Neural cell (in vitro differentiated cells): Measurements from ENCODE around the gene TSPAN9. TPM values are rescaled to one million over a fixed set of nuclear protein-coding genes. Genes with fewer than 3 reads are reported as not detected.

Experiments used
- H2AFZ ChIP-seq: fragments of 200-600, 300-800 bp; sonication (generic), shearing (Covaris generic); 2 replicates; pipeline ENCODE4 v1.6.0; 2014; ENCODE audit warnings: low read depth, mild to moderate bottlenecking, antibody characterized with exemption, low read length, moderate library complexity
- H3F3A ChIP-seq: fragments of 200-600 bp; shearing (Covaris generic); 2 replicates; pipeline ENCODE4 v1.6.1; 2016; ENCODE audit warnings: mild to moderate bottlenecking, moderate library complexity, mixed read lengths, antibody characterized with exemption, low read length; ENCODE audit not compliant: insufficient read depth, poor library complexity, severe bottlenecking
- H3K27ac ChIP-seq: fragments of 200-600, 300-800 bp; sonication (generic), shearing (Covaris generic); 2 replicates; pipeline ENCODE4 v1.5.1; 2014; ENCODE audit warnings: mild to moderate bottlenecking, low read length, moderate library complexity
- H3K27me3 ChIP-seq: fragments of 300-800, 200-600 bp; sonication (generic), shearing (Covaris generic); 2 replicates; pipeline ENCODE4 v1.6.0; 2014; ENCODE audit warnings: mild to moderate bottlenecking, low read depth, low read length, moderate library complexity; ENCODE audit not compliant: insufficient read depth
- H3K36me3 ChIP-seq: fragments of 300-800, 200-600 bp; sonication (generic), shearing (Covaris generic); 2 replicates; pipeline ENCODE4 v1.5.1; 2014; ENCODE audit warnings: mild to moderate bottlenecking, antibody characterized with exemption, low read length, moderate library complexity; ENCODE audit not compliant: insufficient read depth
- H3K4me2 ChIP-seq: fragments of 300-800, 200-600 bp; sonication (generic), shearing (Covaris generic); 2 replicates; pipeline ENCODE4 v1.6.0; 2014; ENCODE audit warnings: mild to moderate bottlenecking, low read length
- H3K4me3 ChIP-seq: fragments of 300-800, 200-600 bp; sonication (generic), shearing (Covaris generic); 2 replicates; pipeline ENCODE4 v1.5.1; 2014; ENCODE audit warnings: mild to moderate bottlenecking, low read length, moderate library complexity
- H3K79me2 ChIP-seq: fragments of 200-600 bp; shearing (Covaris generic); replicated peaks from 2 replicates; pipeline ENCODE4 v1.6.0; 2014; ENCODE audit warnings: mild to moderate bottlenecking, low read length, moderate library complexity; ENCODE audit not compliant: insufficient read depth
- H3K9ac ChIP-seq: fragments of 300-800, 200-600 bp; sonication (generic), shearing (Covaris generic); 2 replicates; pipeline ENCODE4 v1.6.1; 2016; ENCODE audit warnings: mild to moderate bottlenecking, low read length, mixed read lengths
- H3K9me2 ChIP-seq: fragments of 200-600 bp; shearing (Covaris generic); 2 replicates; pipeline ENCODE4 v1.6.1; 2016; ENCODE audit warnings: mild to moderate bottlenecking, low read length, mixed read lengths; ENCODE audit not compliant: insufficient read depth
- H3K9me3 ChIP-seq: fragments of 200-600, 300-800 bp; sonication (generic), shearing (Covaris generic); 2 replicates; pipeline ENCODE4 v1.6.1; 2016; ENCODE audit warnings: mild to moderate bottlenecking, mixed run types, low read length, moderate library complexity, mixed read lengths
- H4K20me1 ChIP-seq: fragments of 200-600 bp; shearing (Covaris generic); 2 replicates; pipeline ENCODE4 v1.6.1; 2016; ENCODE audit warnings: mild to moderate bottlenecking, mixed run types; ENCODE audit not compliant: insufficient read depth
- CTCF ChIP-seq: fragments of 450-650 bp; IDR thresholded peaks from 2 replicates; pipeline ENCODE4 v1.5.1; 2014; ENCODE audit warnings: antibody characterized with exemption, mild to moderate bottlenecking, moderate library complexity; ENCODE audit not compliant: poor library complexity, severe bottlenecking
- EP300 ChIP-seq: fragments of 450-650 bp; conservative IDR thresholded peaks from 2 replicates; pipeline ENCODE4 v1.6.1; 2014; ENCODE audit warnings: antibody characterized with exemption, mild to moderate bottlenecking, moderate library complexity; ENCODE audit not compliant: poor library complexity, severe bottlenecking
- EZH2 ChIP-seq: fragments of 200-600, 300-800 bp; shearing (Covaris generic), sonication (generic); IDR thresholded peaks from 2 replicates; pipeline ENCODE4 v1.6.1; 2014; ENCODE audit warnings: antibody characterized with exemption, low read length, borderline replicate concordance, mild to moderate bottlenecking; ENCODE audit not compliant: insufficient read depth, poor library complexity, severe bottlenecking
- MXI1 ChIP-seq: fragments of 450-650 bp; conservative IDR thresholded peaks from 2 replicates; pipeline ENCODE4 v1.6.1; 2014; ENCODE audit warnings: antibody characterized with exemption, mild to moderate bottlenecking; ENCODE audit not compliant: poor library complexity, severe bottlenecking
- POLR2AphosphoS5 ChIP-seq: IDR thresholded peaks from 2 replicates; pipeline ENCODE4 v1.6.1; 2012
- RAD21 ChIP-seq: fragments of 450-650 bp; conservative IDR thresholded peaks from 2 replicates; pipeline ENCODE4 v1.6.1; 2014; ENCODE audit warnings: antibody characterized with exemption, mild to moderate bottlenecking, moderate library complexity
- REST ChIP-seq: IDR thresholded peaks from 2 replicates; pipeline ENCODE4 v1.6.1; 2012; ENCODE audit warnings: borderline replicate concordance
- SMC3 ChIP-seq: fragments of 450-650 bp; conservative IDR thresholded peaks from 2 replicates; pipeline ENCODE4 v1.6.1; 2014; ENCODE audit warnings: antibody characterized with exemption, mild to moderate bottlenecking, moderate library complexity; ENCODE audit not compliant: poor library complexity
- TAF1 ChIP-seq: IDR thresholded peaks from 2 replicates; pipeline ENCODE4 v1.6.1; 2012; ENCODE audit warnings: low read depth
- polyA plus RNA-seq: library from polyadenylated mRNA; depleted of rRNA; stranded (reverse); fragments of >200 nt; gene quantifications from 2 replicates; pipeline ENCODE4 v1.2.3, GENCODE V29; 2014

Gene TSPAN9
- polyA plus RNA-seq, 1 donor from 2014 or later: 11.9 TPM

GRCh38 chr12:3137814-3138445 is 60.8 kb downstream of the TSPAN9 start:
- Histone ChIP-seq H3K27me3 (no peaks in the 10 kb centered on the region), H3K9me3 (no peaks in the 10 kb centered on the region), H4K20me1 (no peaks in the 10 kb centered on the region), H3K36me3 (no peaks in the 10 kb centered on the region), H3K9ac (no peak overlapping the region), H3K4me2 (no peak overlapping the region), H3K79me2 (no peaks in the 10 kb centered on the region), H3K4me3 (no peak overlapping the region), H3K9me2 (no peaks in the 10 kb centered on the region), H2AFZ (no peak overlapping the region), H3K27ac (no peak overlapping the region), H3F3A (no peaks in the 10 kb centered on the region)
- TF ChIP-seq SMC3 (no peak), MXI1 (no peak), EP300 (no peak), TAF1 (no peak), RAD21 (no peak), CTCF (no peak)

- Histone ChIP-seq H3K36me3 (no peaks in the 10 kb centered on the region), H3K9me2 (no peaks in the 10 kb centered on the region), H3K79me2 (no peaks in the 10 kb centered on the region), H3K27me3 (no peaks in the 10 kb centered on the region), H3K4me3 (no peak overlapping the region), H3F3A (no peaks in the 10 kb centered on the region), H4K20me1 (no peaks in the 10 kb centered on the region), H3K9me3 (no peaks in the 10 kb centered on the region), H3K4me2 (no peak overlapping the region), H3K27ac (no peak overlapping the region), H2AFZ (no peak overlapping the region), H3K9ac (no peak overlapping the region)
- TF ChIP-seq POLR2AphosphoS5: no peak
- no peak for TF ChIP-seq SMC3
- no peak for TF ChIP-seq RAD21
- TF ChIP-seq MXI1: no peak
- TF ChIP-seq EZH2: no peak
- no peak for TF ChIP-seq TAF1
- no peak for TF ChIP-seq REST
- no peak for TF ChIP-seq CTCF
- TF ChIP-seq EP300: no peak
These were observed 61.8 kb downstream of the TSPAN9 start for GRCh38 chr12:3138941-3139511.
